Measurements from ENCODE around the gene ZMAT5.
A peak's percentile ranks its signal among the peaks of the same experiment; 100 is the strongest.

ZMAT5 gene, protein sequence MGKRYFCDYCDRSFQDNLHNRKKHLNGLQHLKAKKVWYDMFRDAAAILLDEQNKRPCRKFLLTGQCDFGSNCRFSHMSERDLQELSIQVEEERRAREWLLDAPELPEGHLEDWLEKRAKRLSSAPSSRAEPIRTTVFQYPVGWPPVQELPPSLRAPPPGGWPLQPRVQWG

DNA sequence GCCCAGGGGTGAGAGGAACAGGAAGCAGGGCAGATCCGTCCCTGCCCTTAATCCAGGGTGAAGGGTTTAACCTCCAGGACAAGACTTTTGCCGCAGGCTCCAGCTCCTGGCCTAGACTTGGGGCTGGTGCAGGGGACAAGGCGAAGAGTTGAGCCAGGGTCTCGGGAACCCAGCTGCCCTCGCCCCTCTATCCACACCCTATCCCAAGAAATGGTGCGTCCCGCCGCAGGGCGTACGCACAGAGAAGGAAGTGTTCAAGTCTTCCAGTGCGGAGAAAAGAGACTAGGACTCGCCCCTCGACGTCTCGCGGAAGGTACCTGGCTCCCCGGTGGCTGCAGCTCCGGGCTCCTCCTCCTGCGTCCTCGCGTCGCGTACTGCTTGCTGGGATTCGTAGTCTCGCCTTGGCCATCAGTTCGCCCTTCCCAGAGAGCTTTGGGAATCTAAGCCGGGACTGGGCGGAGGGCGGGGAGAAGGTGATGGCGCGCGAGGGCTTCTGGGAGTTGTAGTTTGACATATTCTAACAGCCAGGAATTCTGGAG lies at the start of gene ZMAT5:
ZMAT5 (minus strand) TSS at position 376 of the 539 bp plus-strand sequence. CDS start 18,463 bp downstream, outside the sequence.
- peak; percentile 91 for DNase-seq (ENCODE audit: low spot score)

GRCh38 chr22:29816539-29816938 lies 49.7 kb upstream of the ZMAT5 start:
- no peak for DNase-seq (ENCODE audit: low spot score)

DNA sequence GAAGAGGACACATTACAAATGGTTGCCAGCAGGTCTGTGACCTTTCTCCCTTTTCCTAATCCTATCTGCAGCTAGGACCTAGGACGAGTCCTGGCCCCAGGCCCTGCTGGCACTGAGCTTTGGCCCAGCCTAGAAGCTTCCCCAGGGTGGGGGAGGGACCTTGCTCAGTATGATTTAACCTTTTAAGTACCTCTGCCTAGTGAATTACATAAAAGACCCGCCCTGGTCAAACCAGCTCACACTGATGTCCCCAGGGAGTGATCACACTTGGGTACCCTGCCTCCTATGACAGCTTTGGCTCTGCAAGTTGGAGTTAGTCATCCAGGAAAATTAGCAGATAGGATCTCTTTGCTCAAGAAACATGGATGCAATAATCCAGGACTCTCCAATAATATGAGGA lies 49.3 kb upstream of the ZMAT5 start:
- no peak for DNase-seq (ENCODE audit: low spot score)

GRCh38 chr22:29815580-29815979 lies 48.8 kb upstream of the ZMAT5 start:
- DNase-seq (ENCODE audit: low spot score), result no peak

GRCh38 chr22:29814003-29814402 lies 47.2 kb upstream of the ZMAT5 start:
- no peak for DNase-seq (ENCODE audit: low spot score)

GRCh38 chr22:29813563-29813962 lies 46.8 kb upstream of the ZMAT5 start:
- no peak for DNase-seq (ENCODE audit: low spot score)

DNA sequence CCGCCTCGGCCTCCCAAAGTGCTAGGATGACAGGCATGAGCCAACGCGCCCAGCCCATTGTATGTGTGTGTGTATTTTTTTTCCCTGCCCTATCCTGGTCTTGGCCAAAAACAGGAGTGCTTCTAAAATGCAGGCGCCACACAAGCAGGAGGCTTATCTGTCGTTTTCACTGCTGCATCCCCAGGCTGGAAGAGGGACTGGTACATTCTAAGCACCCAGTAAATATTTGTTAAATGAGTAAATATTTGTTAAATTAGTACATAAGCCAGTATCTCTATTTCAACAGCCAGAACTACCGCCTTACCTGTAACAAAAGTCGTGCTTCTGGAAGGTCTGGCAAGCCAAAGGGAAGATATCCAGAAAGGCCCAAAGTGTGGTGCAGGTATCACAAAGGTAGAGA lies 46.3 kb upstream of the ZMAT5 start:
- no peak for DNase-seq (ENCODE audit: low spot score)

DNA sequence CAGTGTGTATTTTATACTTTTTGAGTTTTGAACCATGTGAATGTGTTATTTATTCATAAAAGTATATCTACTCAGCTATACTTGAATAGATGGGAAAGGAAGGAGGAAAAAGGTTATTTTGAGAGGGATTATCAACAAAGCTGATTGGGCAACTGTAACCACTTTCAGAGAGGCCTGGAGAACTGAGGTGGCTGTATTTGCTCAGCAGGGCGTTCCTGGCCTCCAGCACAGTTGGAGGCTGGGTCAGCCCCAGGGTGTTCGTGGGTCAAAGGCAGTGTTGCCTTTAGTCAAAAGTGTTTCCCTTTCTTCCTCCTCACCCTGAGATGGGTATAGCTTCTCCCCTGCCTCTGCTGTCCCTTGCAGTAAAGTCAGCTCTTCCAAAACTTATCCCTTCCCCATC lies 44.6 kb upstream of the ZMAT5 start:
- no peak for DNase-seq (ENCODE audit: low spot score)

DNA sequence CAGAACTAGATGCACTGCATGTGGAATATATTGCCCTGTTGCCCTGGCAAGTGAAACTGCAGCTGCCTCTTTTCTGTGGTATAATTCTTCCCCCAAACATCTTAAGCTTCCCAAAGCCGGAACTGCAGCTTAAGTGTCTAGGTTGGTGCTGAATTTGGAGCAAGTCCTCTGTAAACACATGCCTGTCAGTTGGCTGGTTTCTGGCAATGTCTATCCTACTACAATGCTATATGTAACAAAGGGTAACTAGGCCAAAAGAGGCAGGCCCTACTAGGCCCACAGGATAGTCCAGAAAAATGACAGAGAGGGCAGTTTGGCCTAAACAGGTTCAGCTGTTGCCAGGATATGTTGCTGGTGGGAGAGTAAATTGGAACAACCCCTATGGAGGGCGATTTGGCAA lies 43.4 kb upstream of the ZMAT5 start:
- no peak for DNase-seq (ENCODE audit: low spot score)

DNA sequence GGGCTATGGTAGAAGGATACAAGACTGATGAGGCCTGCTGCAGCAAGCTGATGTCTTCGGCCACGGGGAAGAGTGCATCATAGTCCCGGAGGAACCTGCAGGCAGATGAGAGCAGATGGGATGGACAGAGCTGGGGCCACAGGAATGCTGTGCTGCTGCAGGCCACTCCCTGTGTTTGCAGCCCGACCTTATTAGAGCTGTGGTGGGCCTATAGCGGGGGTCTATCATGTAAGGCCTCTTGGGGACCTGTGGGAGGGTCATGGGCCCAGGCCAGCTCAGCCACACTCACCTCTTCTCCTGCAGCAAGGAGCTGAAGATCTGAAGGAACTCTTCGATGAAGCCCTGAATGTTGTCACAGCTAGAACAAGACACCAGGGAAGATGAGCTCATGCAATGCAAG lies 39.4 kb upstream of the ZMAT5 start:
- DNase-seq (ENCODE audit: low spot score), result no peak

DNA sequence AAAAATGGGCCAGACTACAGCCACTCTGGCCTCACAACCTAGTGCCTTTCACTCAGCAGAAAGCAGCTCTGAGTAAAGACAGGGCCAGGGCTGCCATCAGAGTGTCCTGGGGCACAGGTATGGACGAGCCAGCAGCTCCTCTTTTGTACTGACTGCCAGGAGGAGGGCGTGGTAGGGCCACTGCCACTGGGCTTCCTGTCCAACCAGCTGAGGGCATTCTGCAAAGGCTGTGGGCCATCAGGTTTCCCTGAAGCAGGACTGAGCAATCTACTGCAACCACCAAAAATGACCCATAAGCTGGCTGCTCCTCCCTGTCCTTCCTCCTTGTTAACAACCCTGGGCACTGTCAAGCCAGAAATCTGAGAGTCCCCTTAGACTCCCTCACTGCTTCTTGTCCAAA lies 38.2 kb upstream of the ZMAT5 start:
- DNase-seq (ENCODE audit: low spot score), result no peak

DNA sequence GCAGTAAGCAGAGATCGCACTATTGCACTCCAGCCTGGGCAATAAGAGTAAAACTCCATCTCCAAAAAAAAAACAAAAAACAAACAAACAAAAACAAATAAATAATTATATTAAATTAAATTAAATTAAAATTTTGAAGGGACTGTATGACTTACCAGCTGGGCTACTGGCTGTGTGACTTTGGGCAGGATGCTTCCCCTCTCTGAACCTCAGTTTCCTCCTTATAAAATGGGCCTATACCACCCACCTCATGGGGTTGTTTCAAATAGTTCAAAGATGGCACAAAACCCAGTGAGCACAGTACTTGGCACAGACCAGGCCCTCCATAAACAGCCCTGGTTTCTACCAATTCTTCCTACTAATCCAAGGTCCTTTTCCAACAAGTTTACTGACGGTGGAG lies 36.4 kb upstream of the ZMAT5 start:
- no peak for DNase-seq (ENCODE audit: low spot score)

DNA sequence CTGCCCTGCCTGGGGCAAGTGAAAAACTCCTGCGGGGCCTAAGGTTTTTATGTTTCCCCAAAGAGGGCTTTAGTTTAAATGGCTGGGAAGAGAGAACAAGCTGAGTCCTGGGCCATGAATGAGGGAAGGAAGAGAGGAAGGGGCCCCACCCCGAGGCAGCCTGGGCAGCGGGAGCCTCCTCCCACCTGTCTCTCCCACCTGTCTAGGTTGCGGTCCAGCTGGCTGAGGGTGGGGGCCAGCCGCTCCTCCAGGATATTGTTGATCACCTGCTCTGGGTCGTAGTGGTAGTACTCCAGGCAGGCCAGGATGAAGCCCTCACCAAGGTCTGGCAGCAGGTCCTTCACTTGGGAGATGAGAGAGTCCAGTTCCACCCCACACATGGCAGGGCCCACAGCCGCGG lies 35.0 kb upstream of the ZMAT5 start:
- DNase-seq (ENCODE audit: low spot score), result no peak

GRCh38 chr22:29801153-29801552 lies 34.3 kb upstream of the ZMAT5 start:
- DNase-seq (ENCODE audit: low spot score), result no peak

GRCh38 chr22:29799217-29799680 lies 32.4 kb upstream of the ZMAT5 start:
- DNase-seq (ENCODE audit: low spot score), result no peak

GRCh38 chr22:29798801-29799200 lies 32.0 kb upstream of the ZMAT5 start:
- DNase-seq (ENCODE audit: low spot score), result no peak

- no peak for DNase-seq (ENCODE audit: low spot score)
These were observed 31.5 kb upstream of the ZMAT5 start for GRCh38 chr22:29798318-29798717.

- DNase-seq (ENCODE audit: low spot score), result no peak
These were observed 30.5 kb upstream of the ZMAT5 start for GRCh38 chr22:29797351-29797750.

GRCh38 chr22:29795663-29796062 lies 28.9 kb upstream of the ZMAT5 start:
- no peak for DNase-seq (ENCODE audit: low spot score)

DNA sequence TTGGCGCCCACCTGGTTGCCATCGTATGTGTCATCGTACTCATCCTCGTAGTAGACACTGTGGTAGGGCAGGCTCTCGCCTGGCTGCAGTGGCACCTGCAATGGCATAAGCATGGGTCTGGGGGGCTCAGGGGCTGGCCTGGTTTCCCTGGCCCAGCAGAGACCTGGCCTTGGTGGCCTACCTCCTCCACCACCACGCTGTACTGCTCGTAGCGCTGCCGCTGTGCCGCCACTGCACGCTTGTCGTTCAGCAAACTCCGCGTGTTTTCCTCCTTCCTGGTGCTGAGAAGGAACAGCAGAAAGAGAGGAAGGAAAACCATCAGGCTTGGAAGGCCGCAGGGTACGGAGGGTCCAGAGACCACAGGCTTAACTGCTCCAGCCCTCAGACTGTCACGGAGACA lies 26.6 kb upstream of the ZMAT5 start:
- DNase-seq (ENCODE audit: low spot score), result no peak

DNA sequence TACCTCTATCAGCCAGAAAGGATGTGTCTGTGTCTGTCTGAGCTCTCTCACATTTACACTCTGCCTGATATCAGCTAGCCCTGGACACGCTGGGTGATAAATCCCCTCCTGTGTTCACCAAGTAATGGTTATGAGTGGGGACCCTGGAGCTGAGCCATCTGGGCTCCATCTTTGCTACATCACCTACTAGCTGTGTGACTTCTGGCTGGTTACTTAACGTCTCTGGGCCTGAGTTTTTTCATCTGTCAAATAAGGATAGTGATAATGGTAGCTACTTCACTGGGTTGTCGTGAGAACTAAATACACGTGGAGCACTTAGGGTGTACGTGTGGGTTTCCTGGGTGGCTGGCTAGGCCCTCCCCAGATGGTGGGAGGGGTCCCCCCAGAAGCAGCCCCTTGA lies 23.3 kb upstream of the ZMAT5 start:
- no peak for DNase-seq (ENCODE audit: low spot score)

- DNase-seq (ENCODE audit: low spot score), result no peak
These were observed 21.8 kb upstream of the ZMAT5 start for GRCh38 chr22:29788339-29789279.

GRCh38 chr22:29787371-29787980 lies 20.7 kb upstream of the ZMAT5 start:
- no peak for DNase-seq (ENCODE audit: low spot score)
